AG08396 (cell line): ENCODE data around the gene SOCS7.
"Not testable (repeated sequence)": the region's sequence is repeated elsewhere in the genome, so short reads cannot be mapped to it uniquely, and the experiment has no call there.

Experiments used
- DNase-seq: peaks from one replicate; pipeline ENCODE4 v3.0.0; 2012; ENCODE audit warnings: low spot score, mixed read lengths

The SOCS7 gene

GRCh38 chr17:38421171-38421841 is 69.7 kb downstream of the SOCS7 start:
- peak; percentile 73 for DNase-seq

- no peak for DNase-seq
Measured at GRCh38 chr17:38421871-38422827, 70.5 kb downstream of the SOCS7 start.

- DNase-seq: no peak
Measured at GRCh38 chr17:38424297-38424972, 72.8 kb downstream of the SOCS7 start.

- no peak for DNase-seq
Measured at GRCh38 chr17:38425031-38425430, 73.4 kb downstream of the SOCS7 start.

GRCh38 chr17:38425744-38426143 is 74.1 kb downstream of the SOCS7 start:
- DNase-seq: no peak

- DNase-seq: no peak
Measured at GRCh38 chr17:38426441-38426840, 74.8 kb downstream of the SOCS7 start.

GRCh38 chr17:38427160-38427949 is 75.7 kb downstream of the SOCS7 start:
- DNase-seq: no peak

GRCh38 chr17:38428112-38428642 is 76.5 kb downstream of the SOCS7 start, which contains the start of gene ARHGAP23:
TSS of gene ARHGAP23 (plus strand) at chr17:38428464. CDS start at chr17:38428486, 22 bp downstream.
- peak; percentile 93 for DNase-seq

GRCh38 chr17:38428643-38429371 is 77.2 kb downstream of the SOCS7 start:
- DNase-seq: peak; percentile 73

GRCh38 chr17:38429476-38430100 is 77.9 kb downstream of the SOCS7 start:
- no peak for DNase-seq

- peak; percentile 68 for DNase-seq
Measured at GRCh38 chr17:38430316-38430715, 78.7 kb downstream of the SOCS7 start.

GRCh38 chr17:38430822-38431221 is 79.2 kb downstream of the SOCS7 start:
- DNase-seq: no peak

GRCh38 chr17:38431346-38432145 is 79.9 kb downstream of the SOCS7 start:
- DNase-seq: no peak

GRCh38 chr17:38434178-38434665 is 82.6 kb downstream of the SOCS7 start:
- no peak for DNase-seq

- no peak for DNase-seq
Measured at GRCh38 chr17:38435795-38436194, 84.2 kb downstream of the SOCS7 start.

- no peak for DNase-seq
Measured at GRCh38 chr17:38436386-38436785, 84.7 kb downstream of the SOCS7 start.

GRCh38 chr17:38437313-38437712 is 85.7 kb downstream of the SOCS7 start:
- DNase-seq: not testable (repeated sequence)

GRCh38 chr17:38439436-38439835 is 87.8 kb downstream of the SOCS7 start:
- DNase-seq: no peak
